Epithelial cell of prostate (primary cell): Measurements from ENCODE around the gene SYNE4.
"Not testable (repeated sequence)": the region's sequence is repeated elsewhere in the genome, so short reads cannot be mapped to it uniquely, and the experiment has no call there.

Source experiments
- DNase-seq: peaks from one replicate; pipeline ENCODE4 v3.0.0-alpha.2; 2011; ENCODE audit warnings: low read depth, low spot score
- H3K27ac ChIP-seq: fragments of 450-650 bp; 2 replicates; pipeline ENCODE4 v1.5.1; 2017; ENCODE audit warnings: mild to moderate bottlenecking

The SYNE4 gene, protein sequence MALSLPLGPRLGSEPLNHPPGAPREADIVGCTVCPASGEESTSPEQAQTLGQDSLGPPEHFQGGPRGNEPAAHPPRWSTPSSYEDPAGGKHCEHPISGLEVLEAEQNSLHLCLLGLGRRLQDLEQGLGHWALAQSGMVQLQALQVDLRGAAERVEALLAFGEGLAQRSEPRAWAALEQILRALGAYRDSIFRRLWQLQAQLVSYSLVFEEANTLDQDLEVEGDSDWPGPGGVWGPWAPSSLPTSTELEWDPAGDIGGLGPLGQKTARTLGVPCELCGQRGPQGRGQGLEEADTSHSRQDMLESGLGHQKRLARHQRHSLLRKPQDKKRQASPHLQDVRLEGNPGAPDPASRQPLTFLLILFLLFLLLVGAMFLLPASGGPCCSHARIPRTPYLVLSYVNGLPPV

GRCh38 chr19:36008336-36008978 is at the start of gene SYNE4:
SYNE4 (minus strand) TSS chr19:36008813; CDS start chr19:36008681, 132 bp downstream.
- peak within 1 kb of the TSS; percentile 29 for H3K27ac ChIP-seq
- DNase-seq, result no peak

- DNase-seq, result peak; percentile 59
- peak within 1 kb of the TSS; percentile 91 for H3K27ac ChIP-seq
Observed at GRCh38 chr19:36054733-36055686, 46.4 kb upstream of the SYNE4 start, which contains the start of gene WDR62. WDR62 (plus strand) TSS chr19:36054897; CDS start chr19:36054972, 75 bp downstream.

- peak; percentile 95 for DNase-seq
- H3K27ac ChIP-seq, result peak within 1 kb of the TSS; percentile 91
Observed at GRCh38 chr19:36054119-36054732, 45.6 kb upstream of the SYNE4 start, which contains the start of gene THAP8. THAP8 (minus strand) TSS chr19:36054285; CDS start chr19:36054217, 68 bp downstream.

DNA sequence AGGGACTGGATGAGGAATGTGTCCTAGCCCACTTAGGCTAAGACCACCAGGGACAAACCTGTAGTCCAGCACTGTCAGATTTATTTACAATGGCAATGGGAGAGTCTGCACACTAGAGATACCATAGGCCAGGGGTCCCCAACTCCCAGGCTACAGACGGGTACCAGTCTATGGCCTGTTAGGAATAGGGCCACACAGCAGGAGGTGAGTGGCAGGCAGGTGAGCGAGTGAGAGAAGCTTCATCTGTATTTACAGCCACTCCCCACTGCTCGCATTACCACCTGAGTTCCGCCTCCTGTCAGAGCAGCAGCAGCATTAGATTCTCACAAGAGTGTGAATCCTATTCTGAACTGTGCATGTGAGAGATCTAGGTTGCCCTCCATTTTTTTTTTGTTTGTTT is 43.0 kb upstream of the SYNE4 start:
- DNase-seq, result no peak
- H3K27ac ChIP-seq, result no peak overlapping the region

- DNase-seq, result no peak
- no peak overlapping the region for H3K27ac ChIP-seq
Observed at GRCh38 chr19:36051236-36051635, 42.6 kb upstream of the SYNE4 start.

- H3K27ac ChIP-seq, result no peak overlapping the region
- DNase-seq, result peak; percentile 96
Observed at GRCh38 chr19:36049080-36049698, 40.6 kb upstream of the SYNE4 start.

GRCh38 chr19:36047835-36048234 is 39.2 kb upstream of the SYNE4 start:
- no peak for DNase-seq
- no peak overlapping the region for H3K27ac ChIP-seq

DNA sequence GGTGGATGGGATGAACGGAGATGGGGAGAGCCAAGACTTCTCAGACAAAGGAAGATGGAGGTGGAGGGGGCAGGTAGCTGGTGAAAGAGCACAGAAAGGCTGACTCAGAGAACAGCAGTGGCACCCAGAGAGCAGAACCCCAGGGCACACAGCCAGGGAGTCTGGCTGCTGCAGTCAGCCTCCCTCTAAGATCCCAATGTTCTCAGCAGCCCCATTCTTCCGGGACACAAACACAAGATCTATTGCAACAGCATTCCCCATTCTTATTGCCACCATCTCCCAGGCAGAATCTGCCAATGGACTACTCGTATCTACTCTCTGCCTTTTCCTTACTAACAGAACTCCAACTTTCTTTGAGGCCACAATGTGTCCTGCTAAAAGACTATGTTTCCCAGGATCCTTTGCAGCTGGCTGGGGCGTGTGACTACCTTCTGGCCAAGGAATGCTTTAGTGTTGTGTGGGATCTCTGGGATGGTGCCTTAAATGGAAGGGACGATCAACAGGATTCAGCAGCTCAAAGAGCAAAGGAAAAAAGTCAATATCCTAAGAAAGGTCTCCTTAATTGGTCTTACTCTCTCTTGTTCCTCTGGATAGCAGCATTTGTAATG is 37.9 kb upstream of the SYNE4 start:
- DNase-seq, result no peak
- H3K27ac ChIP-seq, result no peak overlapping the region

DNA sequence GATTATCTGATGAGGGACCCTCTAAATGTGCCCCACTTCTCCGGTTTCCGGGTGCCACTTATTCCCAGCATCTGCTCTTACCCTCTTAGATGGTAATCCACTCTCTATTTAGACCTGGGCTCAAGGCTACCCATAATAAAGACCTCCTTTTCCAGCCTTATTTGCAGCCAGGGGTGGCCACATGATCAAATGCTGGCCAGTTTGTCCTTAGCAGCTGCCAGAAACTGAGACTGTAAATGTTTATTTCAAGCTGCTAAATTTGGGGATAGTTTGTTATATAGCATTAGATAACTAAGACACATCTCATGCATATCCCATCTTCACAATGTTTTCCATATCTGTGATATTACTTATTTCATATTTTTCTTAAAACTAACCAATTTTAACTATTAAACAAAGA is 35.3 kb upstream of the SYNE4 start:
- H3K27ac ChIP-seq, result no peak overlapping the region
- DNase-seq, result no peak

DNA sequence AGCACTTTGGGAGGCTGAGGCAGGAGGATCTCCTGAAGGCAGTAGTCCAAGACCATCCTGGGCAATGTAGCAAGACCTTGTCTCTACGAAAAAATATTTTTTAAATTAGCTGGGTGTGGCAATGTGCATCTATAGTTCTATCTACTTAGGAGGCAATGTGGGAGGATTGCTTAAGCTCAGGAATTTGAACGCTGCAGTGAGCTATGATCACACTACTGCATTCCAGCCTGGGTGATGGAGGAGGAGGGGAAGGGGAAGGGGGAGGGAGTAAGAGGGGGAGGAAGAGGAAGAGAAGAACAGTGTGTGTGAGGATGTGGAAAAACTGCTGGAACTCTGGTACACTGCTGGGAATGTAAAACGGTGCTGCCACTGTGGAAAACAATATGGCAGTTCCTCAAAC is 33.2 kb upstream of the SYNE4 start:
- no peak for DNase-seq
- H3K27ac ChIP-seq, result no peak overlapping the region

DNA sequence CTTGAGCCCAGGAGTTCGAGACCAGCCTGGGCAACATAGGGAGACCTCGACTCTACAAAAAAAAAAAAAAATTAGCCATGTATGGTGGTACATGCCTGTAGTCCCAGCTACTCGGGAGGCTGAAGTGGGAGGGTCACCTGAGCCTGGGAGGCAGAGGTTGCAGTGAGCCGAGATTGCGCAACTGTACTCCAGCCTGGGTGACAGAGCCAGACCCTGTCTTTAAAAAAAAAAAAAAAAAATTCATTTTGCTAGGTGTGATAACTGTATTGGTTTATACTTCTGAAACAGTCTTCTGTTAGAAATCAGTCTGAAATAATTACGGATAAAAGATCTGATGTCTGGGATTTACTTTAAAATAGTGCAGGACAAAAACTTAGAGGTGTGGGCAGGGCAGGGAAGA is 32.5 kb upstream of the SYNE4 start:
- not testable (repeated sequence) for H3K27ac ChIP-seq, DNase-seq

GRCh38 chr19:36040495-36040894 is 31.9 kb upstream of the SYNE4 start:
- no peak overlapping the region for H3K27ac ChIP-seq
- DNase-seq, result no peak

DNA sequence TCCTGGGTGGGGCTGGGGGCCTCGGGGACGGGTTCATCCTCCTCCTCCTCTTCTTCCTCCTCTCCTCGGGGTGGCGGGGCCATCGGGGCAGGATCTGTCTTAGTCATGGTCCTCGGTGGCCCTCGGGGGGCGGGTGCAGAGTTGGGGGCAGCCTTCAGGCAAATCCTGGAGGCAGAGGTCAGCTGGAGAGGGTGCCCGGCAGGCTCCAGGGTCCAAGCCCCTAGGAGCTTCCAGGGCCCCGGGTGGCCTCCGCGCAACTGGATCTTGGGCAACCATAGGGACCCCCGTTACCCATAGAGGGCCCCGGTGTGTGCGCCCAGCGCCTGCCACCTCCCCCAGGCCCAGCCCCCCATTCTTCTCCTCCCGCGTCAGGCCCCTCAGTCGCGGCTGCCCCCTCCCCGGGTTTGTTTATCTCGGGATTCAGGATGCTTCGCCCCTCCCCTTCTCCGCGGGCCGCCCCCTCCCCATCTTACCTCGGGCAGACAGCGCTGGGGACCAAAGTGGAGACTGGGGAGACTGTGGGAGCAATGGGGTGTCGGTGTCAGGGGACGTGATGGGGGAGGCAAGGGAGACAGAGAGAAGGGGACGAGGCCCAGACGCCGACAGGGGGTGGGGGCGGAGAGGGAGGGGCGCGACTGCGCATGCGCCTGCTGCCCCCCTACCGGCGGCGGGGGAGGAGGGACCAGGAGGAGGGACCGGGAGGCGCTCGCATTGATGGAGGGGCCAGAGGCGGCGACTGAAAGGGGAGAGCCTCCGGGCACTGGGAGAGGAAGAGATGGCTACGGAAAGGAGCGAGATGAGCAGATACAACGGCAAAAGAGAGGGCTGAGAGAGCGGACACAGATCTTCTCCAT is 23.9 kb upstream of the SYNE4 start, which contains the start of gene CLIP3:
CLIP3 (minus strand) TSS at position 623 of the 854 bp plus-strand sequence; CDS start at position 107, 516 bp downstream.
- DNase-seq, result no peak
- H3K27ac ChIP-seq, result no peak within 1 kb of the TSS

DNA sequence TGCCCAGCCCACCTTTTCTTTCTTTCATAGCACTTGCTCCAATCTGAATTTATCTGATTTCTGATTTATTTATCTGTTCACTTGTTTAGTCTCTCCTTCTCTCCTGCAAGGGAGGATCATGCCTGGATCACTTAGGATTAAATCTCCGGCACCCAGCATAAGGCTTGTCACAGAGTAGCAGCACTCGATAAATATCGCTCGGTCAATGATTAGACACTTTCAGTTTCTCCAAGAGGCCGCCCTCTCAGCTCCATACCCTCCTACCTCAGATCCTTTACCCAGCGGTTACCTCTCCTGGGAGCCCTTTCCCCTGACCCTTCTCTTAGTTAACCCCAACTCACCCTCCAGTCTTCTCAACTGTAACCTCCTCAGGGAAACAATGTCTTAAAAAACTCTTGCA is 22.7 kb upstream of the SYNE4 start:
- H3K27ac ChIP-seq, result no peak overlapping the region
- DNase-seq, result no peak

DNA sequence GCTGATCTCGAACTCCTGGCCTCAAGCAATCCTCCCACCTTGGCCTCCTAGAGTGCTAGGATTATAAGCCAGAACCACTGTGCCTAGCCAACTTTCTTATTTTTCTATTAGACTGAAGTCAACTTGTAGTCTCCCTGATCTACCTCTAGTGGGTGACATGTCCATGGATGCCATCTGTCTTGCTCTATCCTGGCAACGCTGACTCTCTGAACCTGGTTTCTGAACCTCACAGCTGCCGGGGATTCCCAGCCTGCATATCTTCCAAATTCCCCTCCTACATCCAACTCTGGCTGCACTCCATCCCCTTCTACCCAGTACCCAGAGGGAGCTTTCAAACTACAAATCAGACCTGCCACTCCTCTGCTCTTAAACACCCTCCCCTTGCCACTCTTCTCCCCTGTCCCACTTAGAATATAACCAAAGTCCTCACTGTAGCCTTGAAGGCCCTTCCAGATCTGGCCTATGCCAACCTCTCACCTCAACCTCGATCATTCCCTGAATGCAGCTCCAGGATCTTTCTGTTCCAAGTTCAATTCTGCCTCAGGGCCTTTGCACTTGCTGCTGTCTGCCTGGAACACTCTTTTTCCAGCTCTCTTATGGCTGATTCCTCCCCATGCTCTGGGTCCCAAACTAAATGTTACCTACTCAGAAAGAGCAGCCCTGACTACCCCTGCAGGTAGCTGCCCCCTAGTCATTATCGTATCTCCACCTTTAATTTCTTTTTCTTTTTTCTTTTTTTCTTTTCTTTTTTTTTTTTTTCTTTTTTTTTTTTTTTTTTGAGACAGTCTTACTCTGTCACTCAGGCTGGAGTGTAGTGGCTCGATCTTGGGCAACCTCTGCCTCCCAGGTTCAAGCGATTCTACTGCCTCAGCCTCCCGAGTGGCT is 21.9 kb upstream of the SYNE4 start:
- no peak for DNase-seq

GRCh38 chr19:36028313-36029041 is 19.9 kb upstream of the SYNE4 start:
- no peak overlapping the region for H3K27ac ChIP-seq
- no peak for DNase-seq

More for the DNA sequence above, 21.9 kb upstream of the SYNE4 start:
- H3K27ac ChIP-seq, result no peak overlapping the region
